ENCODE results near the gene SLC38A2.

Gene SLC38A2

DNA sequence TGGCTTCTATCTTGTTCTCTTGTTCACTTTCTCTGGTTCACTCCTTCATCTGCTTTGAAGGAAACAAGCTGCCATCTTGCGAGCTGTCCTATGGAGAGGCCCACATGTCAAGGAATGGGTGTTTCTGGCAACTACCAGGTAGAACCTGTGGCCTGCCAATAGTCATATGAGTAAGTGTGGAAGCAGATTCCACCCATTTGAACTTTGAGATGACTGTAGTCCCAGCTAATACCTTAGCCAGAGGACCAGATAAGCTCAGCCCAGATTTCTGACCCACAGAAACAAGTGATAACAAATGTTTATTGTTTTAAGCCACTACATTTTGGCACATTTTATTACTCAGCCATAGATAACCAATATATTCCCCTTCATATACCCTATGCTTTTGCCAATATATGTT, 4.0 kb upstream of the SLC38A2 start:
- no peak for DNase-seq (ENCODE audit: low read depth in 2 of 2, low spot score in 1 of 2)

DNA sequence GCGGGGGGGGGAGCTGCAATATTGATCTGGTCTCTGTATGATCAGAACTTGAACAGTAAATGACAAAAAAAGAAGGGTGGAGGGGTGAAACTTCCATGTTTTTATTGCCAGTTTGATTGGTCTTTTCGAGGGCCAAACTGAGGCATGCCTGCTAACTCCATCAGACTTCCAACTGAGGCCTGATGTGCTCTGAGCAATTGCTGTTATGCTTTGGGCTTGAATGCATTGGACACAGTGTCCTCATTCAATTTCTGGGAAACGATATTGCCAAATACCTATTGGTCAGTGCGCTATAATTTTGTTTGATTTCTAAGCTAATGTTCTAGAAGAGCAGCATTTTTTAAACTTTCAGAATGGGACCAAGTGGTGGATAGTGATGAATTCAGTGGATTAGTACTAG, 2.1 kb upstream of the SLC38A2 start:
- DNase-seq (ENCODE audit: low read depth in 2 of 2, low spot score in 1 of 2) = no peak

DNA sequence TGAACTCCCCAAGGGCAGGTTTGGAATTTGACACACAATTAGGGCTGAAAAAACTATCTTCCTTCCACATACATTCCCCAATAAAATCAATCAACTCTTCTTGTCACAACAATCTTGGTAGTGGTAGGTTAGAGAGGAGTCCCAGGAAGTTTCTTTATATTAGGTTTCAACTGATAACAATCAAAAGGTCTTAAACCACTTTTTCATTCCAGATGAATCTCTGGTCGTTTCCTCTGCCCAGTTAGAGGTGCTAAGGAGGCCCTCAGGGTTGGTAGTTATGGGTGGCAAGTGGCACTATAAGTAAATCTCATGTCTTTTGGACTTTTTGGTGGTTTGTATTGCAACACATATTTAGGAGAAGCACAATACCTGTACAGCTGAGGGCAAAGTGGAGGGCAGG, 1.7 kb upstream of the SLC38A2 start:
- DNase-seq (ENCODE audit: low read depth in 2 of 2, low spot score in 1 of 2) = no peak

DNA sequence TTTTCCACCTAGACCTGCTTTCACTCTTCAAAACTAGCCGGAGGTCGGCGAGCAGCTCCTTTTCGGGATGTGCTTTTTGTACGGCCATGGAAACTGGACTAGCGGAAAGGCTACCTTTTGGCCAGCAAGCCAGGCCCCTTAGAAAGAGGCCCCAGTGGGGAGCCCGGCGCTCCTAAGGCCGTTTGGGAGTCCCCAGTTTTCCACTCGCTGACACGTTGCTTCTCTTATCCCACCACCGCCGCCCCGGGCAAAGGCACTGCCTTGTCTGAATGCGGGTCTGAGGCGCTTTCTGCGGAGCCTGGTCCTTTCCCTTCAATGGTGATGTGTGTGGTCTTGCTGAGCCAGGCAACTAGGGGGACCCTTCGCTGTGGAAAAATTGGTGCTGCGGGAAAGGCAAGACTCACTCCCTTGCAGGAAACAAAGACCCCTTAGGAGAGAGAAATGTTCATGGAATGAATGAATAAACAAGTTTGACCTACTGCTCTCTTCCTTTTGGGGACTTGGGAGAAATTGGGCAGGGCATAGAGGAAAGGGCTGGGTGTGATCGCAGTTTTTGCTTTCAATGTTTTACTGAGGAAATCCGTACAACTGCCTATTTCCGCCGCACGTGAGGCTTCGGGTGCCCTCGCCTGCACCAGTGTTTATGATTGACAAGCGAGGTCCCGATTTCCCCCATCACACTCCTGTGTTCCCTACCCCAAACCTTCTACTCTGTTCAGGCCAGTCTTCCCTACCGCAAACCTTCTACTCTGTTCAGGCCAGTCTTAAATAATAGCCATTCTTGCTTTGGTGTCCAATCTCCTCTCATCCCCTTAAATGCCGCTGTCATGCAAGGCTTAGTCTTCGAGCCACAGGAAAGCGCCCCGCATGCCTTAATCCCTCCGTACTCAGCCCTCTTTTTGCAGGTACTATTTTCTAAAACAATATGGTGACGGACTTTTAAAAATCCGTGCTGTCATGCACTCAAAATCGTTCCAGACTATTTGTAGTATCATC, 1.0 kb upstream of the SLC38A2 start:
- peak in 1 of 2 donors; percentile 21 for DNase-seq (ENCODE audit: low read depth in 2 of 2, low spot score in 1 of 2)

DNA sequence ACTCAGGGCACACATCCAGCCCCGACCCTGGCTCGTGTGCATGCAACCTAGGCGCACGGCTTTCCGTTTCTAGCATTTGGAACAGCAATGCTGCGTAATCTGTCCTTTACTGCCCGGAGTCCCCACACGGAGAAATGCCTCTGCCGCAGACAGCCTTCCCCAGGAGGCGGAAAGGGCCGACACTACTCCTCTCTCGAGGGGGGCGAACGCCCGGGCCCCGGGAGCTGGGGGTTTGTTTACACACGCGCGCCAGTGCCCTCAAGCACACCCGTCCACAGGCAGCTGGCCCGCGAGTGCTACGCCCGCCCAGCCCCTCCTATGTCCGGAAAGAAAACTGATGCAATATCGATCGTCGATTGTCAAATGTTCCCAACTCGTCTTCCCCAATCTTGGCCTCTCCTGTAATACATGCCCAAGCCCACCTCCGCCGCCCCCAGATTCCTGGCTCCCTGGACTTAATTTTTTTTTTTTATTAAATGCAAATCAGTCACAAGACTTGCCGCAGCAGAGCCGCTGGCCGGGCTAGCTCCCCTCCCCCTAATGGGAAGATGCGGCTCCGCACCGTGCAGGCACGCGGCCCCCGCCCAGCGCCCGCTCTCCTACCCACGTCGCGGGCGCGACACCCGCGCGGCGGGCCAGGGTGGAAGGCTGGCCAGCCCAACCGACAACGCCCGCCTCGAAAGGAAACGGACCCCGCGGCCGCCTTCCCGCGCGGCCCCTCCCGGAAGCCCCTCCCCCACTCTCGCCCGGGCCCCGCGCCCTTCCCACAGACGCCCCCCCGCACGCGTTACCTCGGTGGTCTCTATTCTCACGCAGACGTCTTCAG, 642 bp downstream of the SLC38A2 start:
- DNase-seq (ENCODE audit: low read depth in 2 of 2, low spot score in 1 of 2) = peak; percentile 14 to 24

DNA sequence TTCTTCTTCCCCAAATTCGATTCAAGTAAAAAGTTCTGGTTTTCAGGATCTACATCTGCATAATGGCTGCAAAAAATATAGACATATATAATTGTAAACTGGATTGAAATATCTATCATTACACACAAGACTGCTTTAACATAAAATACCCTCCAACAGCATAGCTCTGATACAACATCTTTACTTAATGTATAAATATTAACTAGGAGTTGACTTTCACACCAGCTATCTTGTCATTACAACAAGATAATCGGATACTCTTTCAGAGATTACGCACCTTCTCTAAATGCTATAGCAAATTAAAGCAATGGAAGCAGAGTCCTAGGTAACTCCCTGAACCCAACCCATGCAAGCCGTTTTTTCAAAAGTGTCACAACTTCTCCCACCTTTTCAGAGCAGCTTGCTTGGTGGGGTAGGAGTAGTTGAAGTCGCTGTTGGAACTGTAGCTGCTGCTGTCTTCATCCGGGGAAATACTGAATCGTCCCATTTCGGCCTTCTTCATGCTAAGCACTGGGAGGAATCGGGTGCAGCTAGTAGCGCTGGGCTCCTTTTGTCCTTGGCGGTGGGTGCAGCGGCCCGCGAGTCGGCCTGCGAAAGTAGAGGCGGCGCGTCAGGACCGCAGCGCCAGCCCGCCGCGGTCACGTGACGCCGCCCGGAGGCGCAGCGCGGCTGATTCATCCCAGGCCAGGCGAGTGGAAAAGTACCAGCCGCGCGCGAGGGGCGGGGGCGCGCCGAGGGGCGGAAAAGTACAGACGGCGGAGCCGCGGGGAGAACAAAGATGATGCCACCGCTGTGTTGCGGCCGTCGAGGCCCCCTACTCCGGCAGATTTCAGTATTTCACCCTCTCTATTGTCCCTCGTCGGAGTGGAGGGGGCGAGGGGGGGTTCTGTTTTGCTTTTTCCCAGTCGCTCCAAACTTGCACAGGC, 1.5 kb downstream of the SLC38A2 start:
- DNase-seq (ENCODE audit: low read depth in 2 of 2, low spot score in 1 of 2) = peak; percentile 86 to 90

DNA sequence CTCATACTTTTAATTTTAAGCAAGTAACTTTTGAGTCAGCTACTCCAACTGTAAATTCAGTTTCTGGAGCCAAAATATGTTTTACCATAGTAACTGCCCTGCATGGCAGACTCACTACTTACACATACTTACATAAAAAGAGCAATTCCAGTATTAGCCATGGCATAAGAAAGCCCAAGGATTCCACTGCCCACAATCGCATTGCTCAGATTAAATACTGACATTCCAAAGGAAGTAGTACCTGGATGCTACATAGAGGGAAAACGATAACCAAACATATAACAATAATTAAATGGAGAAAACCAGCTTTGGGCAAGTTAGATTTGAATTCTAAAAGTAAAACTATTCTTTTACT, 2.2 kb downstream of the SLC38A2 start:
- DNase-seq (ENCODE audit: low read depth in 2 of 2, low spot score in 1 of 2) = no peak

DNA sequence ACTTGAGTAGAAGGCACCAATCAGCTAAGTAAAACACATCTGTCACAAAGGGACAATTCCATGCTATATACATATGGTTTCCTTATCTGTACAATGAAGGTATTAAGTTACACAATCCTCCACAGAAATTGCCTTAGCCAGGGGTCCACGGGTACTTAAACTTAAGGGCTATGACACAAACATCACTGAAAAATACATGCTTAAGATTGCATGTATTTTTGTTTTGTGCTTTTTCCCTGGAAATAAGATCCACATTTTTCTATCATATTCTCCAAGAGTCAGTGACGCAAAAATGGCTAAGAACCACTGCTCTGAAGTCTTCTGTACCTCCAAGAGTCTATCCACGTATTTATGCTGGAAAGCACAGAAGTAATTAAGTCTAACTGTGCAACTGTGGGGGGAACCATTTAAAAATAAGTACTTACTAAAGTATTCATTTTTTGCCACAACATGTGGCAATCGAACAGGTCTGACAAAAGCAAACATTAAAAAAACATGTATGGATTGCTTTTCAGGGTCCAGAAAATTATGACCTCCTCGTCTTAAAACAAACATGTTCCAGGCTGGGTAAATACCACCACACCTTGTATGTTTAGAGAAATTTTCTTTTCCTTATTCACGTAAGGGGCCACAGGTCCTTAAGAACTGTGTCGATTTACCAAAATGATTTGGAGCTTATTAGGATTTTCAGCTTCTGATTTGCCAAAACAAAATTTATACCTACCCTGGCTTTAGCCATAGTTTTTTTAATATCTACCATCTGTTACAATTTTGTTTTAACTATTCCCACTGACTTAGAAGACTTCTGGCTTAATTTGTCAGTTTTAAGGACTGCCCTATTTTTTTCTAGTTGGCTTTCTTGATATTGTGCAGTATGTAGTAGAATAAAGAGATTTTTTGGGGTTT, 2.8 kb downstream of the SLC38A2 start:
- DNase-seq (ENCODE audit: low read depth in 2 of 2, low spot score in 1 of 2) = no peak

DNA sequence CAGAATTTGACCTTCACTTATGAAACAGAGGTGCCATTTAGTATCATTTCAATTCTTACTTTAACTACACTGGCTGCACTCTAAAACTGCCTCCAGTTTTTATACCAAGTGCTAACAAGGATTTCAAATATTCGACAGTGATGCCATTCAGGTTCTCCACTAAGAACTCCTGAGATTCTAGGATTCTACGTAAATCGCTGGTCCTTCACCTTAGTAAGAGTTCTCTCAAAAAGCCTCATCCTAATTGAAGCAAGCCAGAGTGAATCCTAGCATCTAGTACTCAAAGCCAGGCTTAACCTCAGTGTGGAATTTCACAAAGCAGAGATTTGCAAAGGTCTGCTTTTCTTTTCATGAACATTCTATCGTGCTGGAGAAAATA, 3.5 kb downstream of the SLC38A2 start:
- no peak for DNase-seq (ENCODE audit: low read depth in 2 of 2, low spot score in 1 of 2)

DNA sequence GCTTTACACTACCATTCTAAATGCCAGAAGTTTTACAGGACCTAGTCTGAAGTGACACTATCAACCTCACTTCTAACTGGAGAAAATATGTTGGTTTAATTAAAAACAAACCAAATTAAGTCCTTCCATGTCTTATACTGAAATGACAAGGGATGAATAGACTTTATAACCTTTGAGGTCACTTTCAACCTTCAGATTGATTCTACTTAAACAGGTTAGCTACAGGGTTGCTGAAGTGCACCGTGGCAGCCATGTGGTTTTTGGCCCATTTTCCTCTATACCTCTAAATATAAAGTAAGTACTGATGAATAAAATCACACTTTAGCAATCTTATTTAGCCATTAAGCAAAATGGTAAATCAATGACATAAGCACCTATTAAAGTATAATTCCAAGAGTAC, 3.9 kb downstream of the SLC38A2 start:
- no peak for DNase-seq (ENCODE audit: low read depth in 2 of 2, low spot score in 1 of 2)

DNA sequence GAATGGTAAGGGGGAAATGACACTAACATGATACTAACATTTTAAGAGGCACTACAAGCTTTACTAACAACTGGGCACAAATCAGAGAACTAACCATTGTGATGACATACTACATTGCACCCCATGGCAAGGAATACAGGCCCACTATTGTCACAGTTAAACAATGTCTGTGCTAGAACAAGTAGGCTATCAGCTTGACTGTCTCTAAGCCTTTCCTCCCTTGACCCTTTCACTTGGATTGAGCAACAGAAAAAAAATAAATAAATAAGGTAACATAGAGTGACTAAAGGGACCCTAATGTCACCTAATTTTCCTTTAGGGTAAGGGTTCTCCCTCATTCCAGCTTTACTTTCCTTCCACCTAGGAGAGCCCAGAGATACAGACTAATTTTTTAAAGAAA, 4.4 kb downstream of the SLC38A2 start:
- DNase-seq (ENCODE audit: low read depth in 2 of 2, low spot score in 1 of 2) = no peak

DNA sequence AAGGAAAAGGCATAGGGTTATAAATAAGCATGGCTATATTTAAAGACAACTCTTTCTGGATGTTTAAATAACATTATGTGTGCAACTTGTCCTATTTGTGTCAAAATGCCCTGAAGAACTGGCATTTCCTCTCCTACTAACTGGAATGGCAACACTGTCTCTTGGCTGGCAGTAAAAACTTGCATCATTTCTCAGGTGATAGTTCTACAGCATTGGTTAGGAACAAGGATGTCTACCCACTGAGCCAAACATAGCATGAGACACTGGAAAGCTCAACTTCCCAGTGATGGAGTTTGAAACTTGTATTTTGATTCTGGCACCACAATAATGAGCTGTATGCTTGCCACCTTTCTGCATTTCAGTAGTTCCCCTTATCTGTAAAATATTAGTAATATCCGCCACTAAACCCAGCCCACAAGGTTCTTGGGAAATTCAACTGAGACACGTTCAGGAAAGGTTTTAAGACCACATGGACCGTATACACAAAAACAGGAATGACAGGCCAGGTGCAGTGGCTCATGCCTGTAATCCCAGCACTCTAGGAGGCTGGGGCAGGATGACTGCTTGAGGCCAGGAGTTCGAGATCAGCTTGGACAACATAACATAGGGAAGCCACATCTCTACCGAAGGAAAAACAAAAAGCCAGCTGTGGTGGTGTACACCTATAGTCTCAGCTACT, 5.1 kb downstream of the SLC38A2 start:
- DNase-seq (ENCODE audit: low read depth in 2 of 2, low spot score in 1 of 2) = no peak

DNA sequence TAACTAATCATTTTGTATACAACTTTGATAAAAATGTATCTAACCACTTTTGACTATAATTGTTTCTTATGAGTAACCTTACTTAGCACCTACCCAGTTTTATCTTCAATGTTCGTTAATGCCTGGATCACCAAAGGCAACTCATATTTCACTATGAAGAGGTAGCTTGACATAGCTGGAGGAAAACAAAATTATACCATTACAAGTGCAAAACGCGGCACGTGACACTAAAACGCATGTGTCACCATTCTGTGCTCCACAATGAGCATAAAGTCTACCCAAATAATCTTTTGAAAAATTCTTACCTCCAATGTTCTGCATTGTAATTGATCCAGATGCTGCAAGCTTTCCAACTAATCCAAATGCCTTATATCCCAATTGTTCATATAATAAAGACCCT, 5.8 kb downstream of the SLC38A2 start:
- DNase-seq (ENCODE audit: low read depth in 2 of 2, low spot score in 1 of 2) = no peak

DNA sequence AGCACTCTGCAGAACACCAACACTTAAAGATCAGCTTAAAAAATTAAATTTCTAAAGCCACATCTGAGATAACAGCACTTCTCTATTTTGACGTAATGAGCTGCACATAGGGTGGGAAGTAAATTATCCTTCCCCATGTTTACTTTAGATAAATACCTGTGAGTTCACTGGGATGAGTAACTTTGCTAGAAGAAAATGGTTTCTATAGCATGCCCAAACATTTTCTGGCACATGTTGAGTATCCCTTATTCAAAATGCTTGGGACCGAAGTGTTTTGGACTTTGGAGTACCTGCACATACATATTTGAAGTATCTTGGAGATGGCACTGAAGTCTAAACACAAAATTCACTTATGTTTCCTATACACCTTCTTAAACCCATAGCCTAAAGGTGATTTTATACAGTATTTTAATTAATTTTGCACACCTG, 6.6 kb downstream of the SLC38A2 start:
- DNase-seq (ENCODE audit: low read depth in 2 of 2, low spot score in 1 of 2) = no peak

DNA sequence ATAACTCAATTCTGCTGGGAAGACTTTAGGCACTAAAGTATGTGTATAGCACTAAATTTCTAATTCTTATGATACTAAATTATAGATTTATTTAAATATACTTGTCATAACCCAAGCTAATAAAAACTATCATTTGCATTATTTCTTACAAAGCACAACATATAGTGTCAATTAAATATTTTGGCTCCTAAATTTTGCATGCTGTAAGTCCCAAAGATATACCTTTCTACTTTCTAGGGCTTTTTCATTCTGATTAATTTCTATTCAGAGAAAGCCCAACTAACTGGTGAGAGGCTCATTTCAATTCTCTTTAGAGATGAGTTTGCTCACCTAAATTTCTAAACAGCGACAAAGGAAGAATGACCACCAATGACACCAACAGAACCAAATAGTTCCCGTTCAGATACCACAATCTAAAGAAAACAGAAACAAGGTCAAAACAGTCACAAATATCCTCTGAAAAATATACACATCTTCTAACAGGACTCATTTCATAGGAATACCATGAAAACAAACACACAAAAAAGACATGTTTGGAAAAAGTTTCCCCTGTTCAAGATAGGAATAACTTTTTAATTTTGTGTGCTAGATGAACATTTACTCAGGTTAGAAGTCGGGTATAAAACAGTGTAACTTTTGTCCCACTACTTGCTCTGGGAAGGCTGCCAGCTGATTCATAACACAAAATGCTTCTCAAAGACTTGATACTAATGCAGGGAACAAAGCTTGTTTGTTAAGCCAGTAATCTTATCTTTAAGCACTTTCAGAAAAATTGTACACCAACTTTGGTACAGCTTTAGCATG, 7.6 kb downstream of the SLC38A2 start:
- DNase-seq (ENCODE audit: low read depth in 2 of 2, low spot score in 1 of 2) = no peak

DNA sequence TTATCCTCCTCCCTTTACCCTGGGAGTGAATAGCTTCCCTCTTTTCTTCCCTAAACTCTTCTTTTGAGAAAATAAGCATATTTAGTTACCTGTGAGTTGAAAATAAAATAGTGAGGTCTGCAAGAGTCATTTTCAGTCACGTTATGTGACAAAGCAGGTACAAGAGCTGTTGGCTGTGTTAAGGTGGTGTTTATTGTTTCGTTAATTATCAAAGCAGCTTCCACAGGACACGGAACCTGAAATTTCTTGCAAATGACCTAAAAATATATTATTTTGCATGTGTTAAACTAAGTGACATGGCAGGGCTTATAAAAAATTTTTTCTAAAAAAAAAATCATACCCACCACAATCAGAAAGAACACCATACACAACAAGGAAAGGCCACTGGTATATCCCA, 8.3 kb downstream of the SLC38A2 start:
- DNase-seq (ENCODE audit: low read depth in 2 of 2, low spot score in 1 of 2) = no peak

DNA sequence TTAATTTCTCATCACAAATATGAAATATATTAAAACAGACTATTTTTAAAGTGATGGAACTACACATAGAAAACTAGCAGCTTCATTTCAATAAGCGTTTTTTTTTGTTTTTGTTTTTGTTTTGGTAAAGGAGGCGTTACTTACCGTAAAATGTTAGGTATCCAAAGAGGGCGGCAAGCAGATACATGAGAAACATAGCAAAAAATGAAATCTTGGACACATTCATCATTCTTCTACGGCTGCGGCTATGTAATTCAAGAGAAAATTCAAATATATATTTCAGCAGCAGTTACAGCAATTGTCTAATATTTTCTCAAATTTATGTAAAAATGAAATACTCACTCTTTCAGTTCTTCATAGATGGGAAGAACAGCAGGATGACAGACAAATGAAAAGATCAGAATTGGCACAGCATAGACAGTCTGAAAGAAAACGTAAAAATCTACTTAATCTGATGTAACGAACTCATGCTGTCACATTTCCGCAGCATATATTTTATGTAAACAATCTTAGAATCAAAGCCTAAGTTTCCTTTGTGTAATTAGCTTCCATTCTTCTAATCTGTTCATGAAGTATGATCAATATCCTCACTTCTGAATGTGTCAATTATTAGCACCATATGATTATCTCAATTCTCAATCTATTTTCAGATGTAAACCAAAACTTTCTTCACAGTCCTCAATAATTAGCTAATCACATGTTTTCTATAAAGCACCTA, 8.8 kb downstream of the SLC38A2 start:
- DNase-seq (ENCODE audit: low read depth in 2 of 2, low spot score in 1 of 2) = no peak
